Esophagus muscularis mucosa (tissue), 4 donors: ENCODE results near the gene GOT1.

ENCODE experiments used
- CTCF ChIP-seq, 3 experiments: fragments of 200-600 bp in 2 of 3; fragments of 450-650 bp in 1 of 3; sonication (generic) in 2 of 3; IDR thresholded peaks; one replicate each; pipeline ENCODE4 v1.5.1; 2017 to 2019; ENCODE audit warnings: antibody characterized with exemption in 3 of 3, mild to moderate bottlenecking in 2 of 3, moderate library complexity in 1 of 3
- EP300 ChIP-seq: sonication (generic); formaldehyde crosslinking; IDR thresholded peaks from one replicate; pipeline ENCODE4 v1.6.1; 2017; ENCODE audit warnings: antibody characterized with exemption
- POLR2A ChIP-seq: fragments of 450-650 bp; IDR thresholded peaks from one replicate; pipeline ENCODE4 v1.6.1; 2017; ENCODE audit warnings: antibody characterized with exemption, moderate library complexity, mild to moderate bottlenecking, low read depth
- POLR2AphosphoS5 ChIP-seq, 2 donors: sonication (generic); formaldehyde crosslinking; IDR thresholded peaks; one replicate each; pipeline ENCODE4 v1.6.1; 2017; ENCODE audit warnings: antibody characterized with exemption in 2 of 2

DNA sequence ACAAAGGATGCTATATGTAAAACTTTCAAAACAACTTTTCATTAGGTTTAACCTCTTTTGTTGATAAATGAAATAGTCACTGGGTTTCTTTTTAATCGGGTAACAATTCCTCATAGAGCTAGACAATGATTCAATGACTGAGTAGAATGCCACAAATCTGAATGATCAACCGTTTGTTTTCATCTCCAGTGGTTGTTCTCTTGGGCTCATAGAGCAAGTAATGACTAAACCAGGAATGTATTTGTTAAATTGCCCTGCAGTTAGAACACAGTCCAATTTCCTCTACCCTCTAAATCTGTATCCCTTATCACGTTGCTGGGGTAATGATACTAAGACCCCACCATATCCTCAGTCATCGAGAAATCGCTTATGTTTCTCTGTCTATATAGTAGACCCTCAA, 61.3 kb downstream of the GOT1 start:
- TF ChIP-seq CTCF (IDR thresholded peaks at IDR 0.05) = no peak
- no peak for TF ChIP-seq POLR2A
- TF ChIP-seq EP300 = no peak
- no peak for TF ChIP-seq POLR2AphosphoS5 (IDR thresholded peaks at IDR 0.05)
